Measurements from ENCODE around the gene MAGI2.

Gene MAGI2

DNA sequence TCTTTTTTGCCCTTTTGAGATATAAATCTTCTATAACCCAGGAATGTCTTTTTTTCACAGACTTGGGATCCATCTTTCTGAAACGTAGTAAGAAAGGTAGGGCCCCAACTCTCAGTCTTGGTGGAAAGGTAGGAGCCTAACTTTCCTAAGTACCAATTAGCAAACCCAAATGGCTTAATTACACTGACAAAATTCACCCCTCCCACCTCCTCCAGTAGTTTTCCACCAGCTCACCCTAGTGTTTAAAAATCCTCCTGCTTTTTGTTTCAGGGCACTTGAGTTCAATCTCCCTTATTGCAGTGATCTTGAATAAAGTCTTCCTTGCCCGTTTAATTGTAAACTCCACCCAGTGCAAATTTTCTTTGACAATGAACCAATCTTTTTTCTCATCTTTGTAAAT lies 1054.9 kb downstream of the MAGI2 start:
- DNase-seq (ENCODE audit: low spot score), result no peak
- H3K4me1 Mint-ChIP-seq (ENCODE audit: low read depth), result no peaks in the 10 kb centered on the region
- no peaks in the 10 kb centered on the region for H3K36me3 Mint-ChIP-seq (ENCODE audit: low read depth)
- no peak overlapping the region for H3K4me3 Mint-ChIP-seq
- no peak overlapping the region for H3K27ac Mint-ChIP-seq
- no peaks in the 10 kb centered on the region for H3K27me3 Mint-ChIP-seq (ENCODE audit: low read depth)
- H3K9me3 Mint-ChIP-seq, result no peaks in the 10 kb centered on the region

DNA sequence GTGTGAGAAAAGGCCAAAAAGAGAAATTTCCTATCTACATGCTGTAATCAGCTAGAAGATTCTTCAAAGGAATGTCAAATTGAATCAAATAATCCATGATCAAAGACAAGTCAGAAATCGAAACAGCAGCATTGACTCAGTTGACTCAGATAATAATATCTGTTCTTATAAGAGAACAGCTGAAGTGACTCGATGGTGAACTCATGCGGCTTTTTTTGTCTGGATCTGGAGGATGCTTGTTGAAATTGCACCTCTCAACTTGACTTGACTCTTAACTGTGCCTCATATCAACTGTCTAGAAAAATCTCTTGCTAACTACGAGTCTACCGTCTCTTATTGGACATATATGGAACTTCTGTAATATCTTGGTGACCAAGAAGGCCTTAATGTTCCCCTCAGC lies 1055.4 kb downstream of the MAGI2 start:
- Mint-ChIP-seq H3K36me3 (ENCODE audit: low read depth) (no peaks in the 10 kb centered on the region), H3K4me1 (ENCODE audit: low read depth) (no peaks in the 10 kb centered on the region), H3K27me3 (ENCODE audit: low read depth) (no peaks in the 10 kb centered on the region), H3K4me3 (no peak overlapping the region), H3K27ac (no peak overlapping the region), H3K9me3 (no peaks in the 10 kb centered on the region)
- no peak for DNase-seq (ENCODE audit: low spot score)

DNA sequence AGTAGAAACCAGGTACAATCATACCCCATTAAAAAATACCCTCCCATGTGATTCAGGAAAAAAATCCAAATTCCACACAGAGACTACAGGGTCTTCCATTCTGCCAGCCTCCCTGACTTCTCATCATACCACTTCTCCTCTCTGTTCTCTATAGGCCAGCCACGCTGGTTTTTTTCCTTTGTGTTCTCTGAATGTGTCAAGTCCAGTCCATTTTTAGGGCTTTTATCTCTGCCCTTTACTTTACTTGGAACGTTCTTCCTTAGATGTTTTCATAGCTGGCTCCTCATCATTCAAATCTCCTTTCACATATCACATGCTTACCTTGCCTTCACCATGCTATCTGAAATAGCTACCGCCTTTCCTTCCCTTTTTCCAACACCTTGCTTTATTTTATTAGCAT lies 1057.3 kb downstream of the MAGI2 start:
- Mint-ChIP-seq H3K36me3 (ENCODE audit: low read depth) (no peaks in the 10 kb centered on the region), H3K27ac (no peak overlapping the region), H3K9me3 (no peaks in the 10 kb centered on the region), H3K4me1 (ENCODE audit: low read depth) (no peaks in the 10 kb centered on the region), H3K27me3 (ENCODE audit: low read depth) (no peaks in the 10 kb centered on the region), H3K4me3 (no peak overlapping the region)
- no peak for DNase-seq (ENCODE audit: low spot score)

DNA sequence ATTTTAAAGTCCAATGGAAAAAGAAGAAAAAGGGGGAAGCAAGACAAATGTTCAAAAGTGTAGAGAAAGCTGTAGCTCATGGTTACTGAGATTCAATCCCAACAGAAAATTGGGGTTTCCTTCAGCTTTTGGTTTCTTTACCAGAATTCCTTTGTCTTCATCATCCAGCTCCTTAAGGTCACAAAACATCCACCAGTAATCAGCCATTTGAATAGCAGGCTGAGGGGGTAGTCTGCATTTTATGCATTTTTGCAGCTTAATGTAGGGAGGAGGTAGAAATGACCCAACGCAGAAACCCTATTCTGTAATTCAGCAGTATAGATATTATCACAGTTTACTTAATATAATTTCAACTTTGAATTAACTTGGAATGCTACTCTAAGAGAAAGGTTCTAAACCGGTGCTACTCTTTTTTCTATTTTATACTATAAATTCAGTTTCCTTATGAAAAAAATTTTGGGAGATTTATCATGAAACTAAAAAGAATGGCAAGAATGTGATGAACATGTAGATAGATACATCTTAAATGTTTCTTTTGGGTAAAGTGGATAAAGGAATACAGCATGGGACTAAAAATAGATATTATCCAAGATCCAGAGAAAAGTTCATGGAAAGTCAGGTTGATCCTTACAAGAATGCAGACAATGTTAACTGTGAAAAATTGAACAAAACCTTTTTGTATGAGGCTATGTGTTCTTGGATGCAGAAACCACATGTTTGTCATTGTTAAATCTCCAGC lies 1058.0 kb downstream of the MAGI2 start:
- no peaks in the 10 kb centered on the region for H3K27me3 Mint-ChIP-seq (ENCODE audit: low read depth)
- no peaks in the 10 kb centered on the region for H3K9me3 Mint-ChIP-seq
- H3K27ac Mint-ChIP-seq, result no peak overlapping the region
- H3K4me3 Mint-ChIP-seq, result no peak overlapping the region
- no peaks in the 10 kb centered on the region for H3K36me3 Mint-ChIP-seq (ENCODE audit: low read depth)
- DNase-seq (ENCODE audit: low spot score), result no peak
- no peaks in the 10 kb centered on the region for H3K4me1 Mint-ChIP-seq (ENCODE audit: low read depth)

DNA sequence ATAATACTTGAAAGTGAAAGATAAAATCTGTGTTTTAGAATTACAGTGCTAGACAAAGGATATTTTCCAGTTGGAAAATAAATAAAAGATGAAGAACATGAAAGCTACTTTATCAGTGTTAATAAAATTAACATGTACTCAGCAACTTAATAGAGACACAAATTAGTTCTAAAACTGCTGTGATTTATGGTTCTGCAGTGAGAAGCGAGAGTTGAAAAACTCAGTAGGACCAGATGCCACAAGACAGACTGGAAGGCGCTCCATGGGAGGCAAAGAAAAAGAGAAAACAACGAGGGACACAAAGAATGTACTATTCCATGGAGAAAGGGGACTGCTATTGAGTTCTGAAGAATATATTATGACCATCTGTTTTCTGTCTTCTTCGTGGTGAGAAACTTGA lies 1064.4 kb downstream of the MAGI2 start:
- no peaks in the 10 kb centered on the region for H3K27me3 Mint-ChIP-seq (ENCODE audit: low read depth)
- H3K4me3 Mint-ChIP-seq, result no peak overlapping the region
- H3K4me1 Mint-ChIP-seq (ENCODE audit: low read depth), result no peaks in the 10 kb centered on the region
- DNase-seq (ENCODE audit: low spot score), result no peak
- no peak overlapping the region for H3K27ac Mint-ChIP-seq
- H3K9me3 Mint-ChIP-seq, result no peaks in the 10 kb centered on the region
- no peaks in the 10 kb centered on the region for H3K36me3 Mint-ChIP-seq (ENCODE audit: low read depth)

DNA sequence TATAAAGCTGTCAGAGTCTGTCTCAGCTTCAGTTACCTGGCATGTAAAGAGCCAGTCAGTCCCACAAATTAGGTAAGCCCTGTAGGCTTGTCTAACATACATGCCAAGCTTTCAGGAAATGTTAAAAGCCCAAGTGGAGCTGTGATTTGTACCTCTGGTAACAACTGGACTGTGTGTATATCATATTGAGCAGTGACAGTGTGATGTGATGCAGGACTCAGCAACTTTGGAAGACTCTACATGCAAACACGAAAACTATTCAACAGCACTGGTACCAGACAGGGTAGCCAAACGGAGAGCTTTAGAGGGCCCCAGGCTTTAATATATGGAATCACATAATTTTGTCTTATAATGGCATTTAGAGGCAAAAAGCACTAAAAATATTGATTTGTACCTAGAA lies 1066.9 kb downstream of the MAGI2 start:
- Mint-ChIP-seq H3K27me3 (ENCODE audit: low read depth) (no peaks in the 10 kb centered on the region), H3K4me1 (ENCODE audit: low read depth) (no peaks in the 10 kb centered on the region), H3K9me3 (no peaks in the 10 kb centered on the region), H3K27ac (no peak overlapping the region), H3K36me3 (ENCODE audit: low read depth) (no peaks in the 10 kb centered on the region), H3K4me3 (no peak overlapping the region)
- no peak for DNase-seq (ENCODE audit: low spot score)

DNA sequence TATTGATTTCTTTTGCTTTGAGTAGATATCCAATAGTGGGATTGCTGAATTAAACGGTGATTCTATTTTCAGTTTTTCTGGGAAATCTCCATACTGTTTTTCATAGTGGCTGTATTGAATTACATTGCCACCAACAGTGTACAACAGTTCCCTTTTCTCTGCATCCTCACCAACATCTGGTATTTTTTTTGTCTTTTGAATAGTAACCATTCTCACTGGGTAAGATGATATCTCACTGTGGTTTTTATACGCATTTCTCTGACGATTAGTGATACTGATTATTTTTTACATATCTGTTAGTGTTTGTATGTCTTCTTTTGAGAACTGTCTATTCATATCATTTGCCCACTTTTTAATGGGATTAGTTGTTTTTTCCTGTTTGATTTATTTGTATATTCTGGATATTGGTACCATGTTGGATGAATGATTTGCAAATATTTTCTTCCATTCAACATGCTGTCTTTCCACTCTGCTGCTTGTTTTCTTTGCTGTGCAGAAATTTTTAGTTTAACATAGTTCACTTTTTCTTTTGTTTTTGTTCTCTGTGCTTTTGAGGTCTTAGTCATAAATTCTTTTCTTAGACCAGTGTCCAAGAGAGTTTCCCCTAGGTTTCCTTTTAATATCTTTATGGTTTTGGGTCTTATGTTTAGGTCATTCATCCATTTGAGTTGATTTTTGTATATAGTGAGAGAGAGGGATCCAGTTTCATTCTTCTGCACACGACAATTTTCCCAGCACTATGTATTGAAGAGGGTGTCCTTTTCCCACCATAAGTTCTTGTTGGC lies 1070.2 kb downstream of the MAGI2 start:
- Mint-ChIP-seq H3K27ac (no peak overlapping the region), H3K4me1 (ENCODE audit: low read depth) (no peaks in the 10 kb centered on the region), H3K9me3 (no peaks in the 10 kb centered on the region), H3K27me3 (ENCODE audit: low read depth) (no peaks in the 10 kb centered on the region), H3K4me3 (no peak overlapping the region), H3K36me3 (ENCODE audit: low read depth) (no peaks in the 10 kb centered on the region)
- no peak for DNase-seq (ENCODE audit: low spot score)

DNA sequence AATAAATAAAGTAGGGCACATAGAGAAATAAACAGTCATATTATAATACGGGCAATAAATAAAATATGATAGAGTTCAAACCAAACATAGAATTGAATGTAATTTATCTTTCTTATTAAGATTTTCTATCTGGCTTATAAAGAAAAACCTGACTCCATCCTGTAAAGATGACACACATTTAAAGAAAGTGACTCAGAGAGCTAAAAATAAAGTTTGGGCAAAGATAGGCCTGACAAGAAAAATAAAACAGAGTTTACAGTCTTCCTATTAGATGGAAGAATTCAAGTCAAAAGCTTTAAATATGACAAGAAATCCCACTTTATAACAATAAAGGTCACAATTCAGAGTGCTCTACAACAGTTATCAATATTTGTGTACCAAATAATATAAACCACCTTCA lies 1074.3 kb downstream of the MAGI2 start:
- Mint-ChIP-seq H3K27ac (no peak overlapping the region), H3K4me3 (no peak overlapping the region), H3K4me1 (ENCODE audit: low read depth) (no peaks in the 10 kb centered on the region), H3K36me3 (ENCODE audit: low read depth) (no peaks in the 10 kb centered on the region), H3K27me3 (ENCODE audit: low read depth) (no peaks in the 10 kb centered on the region), H3K9me3 (no peaks in the 10 kb centered on the region)
- DNase-seq (ENCODE audit: low spot score), result no peak

DNA sequence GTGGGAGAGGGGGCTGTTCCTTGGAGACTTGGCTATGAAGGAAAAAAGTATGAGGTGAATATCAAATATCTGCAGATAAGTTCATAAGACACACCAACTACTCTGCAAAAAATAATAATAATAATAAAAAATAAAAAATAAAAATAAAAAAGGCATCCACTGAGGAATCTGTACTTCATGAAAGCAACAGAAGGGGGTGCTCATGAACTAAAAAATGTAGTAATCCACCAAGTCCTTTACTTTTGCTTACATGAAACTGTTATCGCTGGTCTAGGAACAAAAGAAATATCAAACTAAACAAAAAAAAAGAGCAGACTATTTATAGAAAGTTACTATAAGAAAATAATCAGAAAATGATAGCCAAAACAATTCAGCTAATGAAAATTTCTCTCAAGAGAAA lies 1075.9 kb downstream of the MAGI2 start:
- no peaks in the 10 kb centered on the region for H3K36me3 Mint-ChIP-seq (ENCODE audit: low read depth)

DNA sequence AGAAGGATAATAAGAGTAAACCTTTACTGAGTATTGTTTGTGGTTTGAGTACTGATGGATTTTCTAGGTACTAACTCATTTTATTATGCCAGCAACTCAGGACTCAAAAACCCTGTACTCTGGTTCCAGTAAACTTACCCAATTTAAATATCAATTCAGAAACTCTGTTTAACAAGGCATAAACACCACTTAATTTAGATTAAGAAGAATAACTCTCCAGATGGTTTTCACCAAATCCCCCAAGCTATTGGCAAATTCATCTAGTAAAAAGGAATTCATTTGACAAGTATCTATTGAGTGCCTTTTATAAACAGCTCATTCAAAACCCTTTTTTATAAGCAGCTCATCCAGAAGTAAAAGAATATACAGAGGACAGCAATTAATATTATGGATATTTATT lies 1082.5 kb downstream of the MAGI2 start:
- Mint-ChIP-seq H3K9me3 (no peaks in the 10 kb centered on the region), H3K4me3 (no peak overlapping the region), H3K36me3 (ENCODE audit: low read depth) (no peaks in the 10 kb centered on the region), H3K27me3 (ENCODE audit: low read depth) (no peaks in the 10 kb centered on the region), H3K27ac (no peak overlapping the region), H3K4me1 (ENCODE audit: low read depth) (no peaks in the 10 kb centered on the region)
- no peak for DNase-seq (ENCODE audit: low spot score)

More for the DNA sequence above, 1075.9 kb downstream of the MAGI2 start:
- Mint-ChIP-seq H3K27me3 (ENCODE audit: low read depth) (no peaks in the 10 kb centered on the region), H3K4me3 (no peak overlapping the region), H3K4me1 (ENCODE audit: low read depth) (no peaks in the 10 kb centered on the region), H3K9me3 (no peaks in the 10 kb centered on the region), H3K27ac (no peak overlapping the region)
- DNase-seq (ENCODE audit: low spot score), result no peak

DNA sequence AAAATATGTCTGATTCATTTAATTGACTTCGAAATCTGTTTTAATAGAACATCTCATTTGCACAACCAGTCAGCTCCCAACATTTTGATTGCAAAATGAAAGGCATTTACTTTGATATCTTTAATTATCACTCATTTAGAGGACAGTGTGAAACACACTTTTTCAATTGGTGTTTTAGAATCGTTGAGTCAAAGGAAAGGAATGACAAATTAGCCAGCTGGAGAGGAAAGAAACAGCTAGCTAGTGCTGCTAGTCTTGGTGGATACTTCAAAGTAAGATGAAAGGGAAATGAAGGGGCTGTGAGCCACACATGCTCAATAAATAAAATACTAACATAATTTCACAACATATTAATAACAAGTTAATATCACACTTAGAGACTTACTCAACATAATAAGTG lies 1084.7 kb downstream of the MAGI2 start:
- H3K27ac Mint-ChIP-seq, result no peak overlapping the region
- H3K9me3 Mint-ChIP-seq, result no peaks in the 10 kb centered on the region
- no peak for DNase-seq (ENCODE audit: low spot score)
- H3K4me3 Mint-ChIP-seq, result no peak overlapping the region
- no peaks in the 10 kb centered on the region for H3K36me3 Mint-ChIP-seq (ENCODE audit: low read depth)
- no peaks in the 10 kb centered on the region for H3K27me3 Mint-ChIP-seq (ENCODE audit: low read depth)
- H3K4me1 Mint-ChIP-seq (ENCODE audit: low read depth), result no peaks in the 10 kb centered on the region

DNA sequence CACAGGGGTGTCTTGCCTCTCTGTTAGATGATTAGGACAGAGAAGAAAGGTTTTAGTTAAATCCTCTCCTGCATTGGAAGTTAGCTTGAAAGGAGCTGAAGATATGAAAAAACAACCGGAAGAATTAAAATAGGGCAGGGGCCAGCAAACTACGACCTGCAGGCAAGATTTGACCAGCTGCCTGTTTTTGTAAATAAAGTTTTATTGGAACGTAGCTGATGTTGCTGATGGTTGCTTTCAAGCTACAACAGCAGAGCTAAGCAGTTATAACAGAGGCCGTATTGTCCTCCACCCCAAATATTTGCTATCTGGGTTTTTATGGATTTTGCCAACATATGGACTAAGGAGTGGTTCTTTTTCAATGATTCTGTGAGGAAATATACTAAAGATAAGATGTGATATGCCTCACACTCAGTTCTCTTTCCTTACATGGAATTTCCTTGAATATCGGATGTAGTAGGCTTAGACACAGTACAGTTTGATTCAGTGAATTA lies 1086.1 kb downstream of the MAGI2 start:
- no peak overlapping the region for H3K4me3 Mint-ChIP-seq

DNA sequence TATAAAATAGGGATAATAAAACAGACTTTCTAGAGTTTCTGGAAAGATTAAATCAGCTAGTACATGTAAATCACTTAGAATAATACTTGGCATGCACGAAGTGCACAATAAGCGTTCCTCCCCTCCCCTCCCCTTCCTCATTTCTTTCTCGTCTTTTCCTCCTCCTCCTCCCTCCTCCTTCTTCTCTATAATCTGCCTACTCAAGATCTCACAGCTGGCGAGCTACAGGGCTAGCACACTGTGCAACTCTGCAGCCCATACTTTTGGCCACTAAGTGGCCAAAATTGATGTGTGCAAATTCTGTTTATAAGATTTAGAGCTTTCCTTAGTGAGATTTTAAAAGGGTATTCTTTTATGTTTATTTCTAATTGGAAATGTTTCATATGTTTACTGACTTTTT lies 1089.6 kb downstream of the MAGI2 start:
- no peak for DNase-seq (ENCODE audit: low spot score)
- no peaks in the 10 kb centered on the region for H3K4me1 Mint-ChIP-seq (ENCODE audit: low read depth)
- no peaks in the 10 kb centered on the region for H3K9me3 Mint-ChIP-seq
- no peak overlapping the region for H3K4me3 Mint-ChIP-seq
- H3K27ac Mint-ChIP-seq, result no peak overlapping the region
- no peaks in the 10 kb centered on the region for H3K27me3 Mint-ChIP-seq (ENCODE audit: low read depth)
- no peaks in the 10 kb centered on the region for H3K36me3 Mint-ChIP-seq (ENCODE audit: low read depth)

More for the DNA sequence above, 1086.1 kb downstream of the MAGI2 start:
- DNase-seq (ENCODE audit: low spot score), result no peak
- no peaks in the 10 kb centered on the region for H3K36me3 Mint-ChIP-seq (ENCODE audit: low read depth)
- H3K9me3 Mint-ChIP-seq, result no peaks in the 10 kb centered on the region
- H3K4me1 Mint-ChIP-seq (ENCODE audit: low read depth), result no peaks in the 10 kb centered on the region
- no peak overlapping the region for H3K27ac Mint-ChIP-seq
- no peaks in the 10 kb centered on the region for H3K27me3 Mint-ChIP-seq (ENCODE audit: low read depth)

DNA sequence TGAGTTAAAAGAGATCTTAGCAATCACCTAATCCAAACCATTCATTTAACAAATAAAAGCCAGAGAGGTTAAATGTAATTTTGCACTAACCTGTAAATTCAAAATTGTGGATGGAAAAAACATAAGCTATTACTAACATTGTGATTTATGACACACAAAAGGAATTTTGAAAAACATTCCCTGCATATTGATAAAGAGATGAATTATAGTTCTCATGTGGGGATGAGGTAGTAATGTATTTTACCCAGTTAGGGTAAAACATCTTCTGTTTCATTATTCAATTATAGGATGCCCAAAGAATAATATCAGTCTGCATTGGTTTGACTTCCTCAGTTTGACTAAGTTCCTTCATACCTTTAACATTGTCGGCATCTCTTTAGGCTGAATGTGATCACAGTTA lies 1093.6 kb downstream of the MAGI2 start:
- no peak overlapping the region for H3K27ac Mint-ChIP-seq
- no peak overlapping the region for H3K4me3 Mint-ChIP-seq
- no peaks in the 10 kb centered on the region for H3K27me3 Mint-ChIP-seq (ENCODE audit: low read depth)
- no peaks in the 10 kb centered on the region for H3K4me1 Mint-ChIP-seq (ENCODE audit: low read depth)
- DNase-seq (ENCODE audit: low spot score), result no peak
- H3K9me3 Mint-ChIP-seq, result no peaks in the 10 kb centered on the region
- no peaks in the 10 kb centered on the region for H3K36me3 Mint-ChIP-seq (ENCODE audit: low read depth)
